Measurements from ENCODE around the gene BCAR1. TPM values are rescaled to one million over a fixed set of nuclear protein-coding genes. Genes with fewer than 3 reads are reported as not detected.

BCAR1 gene
- polyA plus RNA-seq, 1 donor from 2014 or later = 39.1 TPM

- Histone ChIP-seq H3K36me3 (ENCODE audit: insufficient read depth, low read length) (no peaks in the 10 kb centered on the region), H2AFZ (ENCODE audit: low read depth, low read length) (no peak overlapping the region), H3K27me3 (ENCODE audit: insufficient read depth, low read depth, low read length) (no peaks in the 10 kb centered on the region), H4K20me1 (ENCODE audit: insufficient read depth) (no peaks in the 10 kb centered on the region), H3K9ac (ENCODE audit: low read length) (no peak overlapping the region), H3K4me2 (ENCODE audit: low read length) (no peak overlapping the region), H3K27ac (ENCODE audit: low read length) (no peak overlapping the region), H3K9me3 (ENCODE audit: low read length) (no peaks in the 10 kb centered on the region), H3K79me2 (replicated peaks; ENCODE audit: insufficient read depth, low read length) (peaks cover 59% of the 10 kb centered on the region), H3K4me3 (ENCODE audit: low read length) (no peak overlapping the region), H3K9me2 (ENCODE audit: insufficient read depth, low read length) (no peaks in the 10 kb centered on the region), H3F3A (ENCODE audit: insufficient read depth, low read length, poor library complexity, severe bottlenecking) (no peaks in the 10 kb centered on the region)
- no peak for TF ChIP-seq MXI1 (conservative IDR thresholded peaks at IDR 0.05; ENCODE audit: poor library complexity, severe bottlenecking)
- TF ChIP-seq, protein P1, sequence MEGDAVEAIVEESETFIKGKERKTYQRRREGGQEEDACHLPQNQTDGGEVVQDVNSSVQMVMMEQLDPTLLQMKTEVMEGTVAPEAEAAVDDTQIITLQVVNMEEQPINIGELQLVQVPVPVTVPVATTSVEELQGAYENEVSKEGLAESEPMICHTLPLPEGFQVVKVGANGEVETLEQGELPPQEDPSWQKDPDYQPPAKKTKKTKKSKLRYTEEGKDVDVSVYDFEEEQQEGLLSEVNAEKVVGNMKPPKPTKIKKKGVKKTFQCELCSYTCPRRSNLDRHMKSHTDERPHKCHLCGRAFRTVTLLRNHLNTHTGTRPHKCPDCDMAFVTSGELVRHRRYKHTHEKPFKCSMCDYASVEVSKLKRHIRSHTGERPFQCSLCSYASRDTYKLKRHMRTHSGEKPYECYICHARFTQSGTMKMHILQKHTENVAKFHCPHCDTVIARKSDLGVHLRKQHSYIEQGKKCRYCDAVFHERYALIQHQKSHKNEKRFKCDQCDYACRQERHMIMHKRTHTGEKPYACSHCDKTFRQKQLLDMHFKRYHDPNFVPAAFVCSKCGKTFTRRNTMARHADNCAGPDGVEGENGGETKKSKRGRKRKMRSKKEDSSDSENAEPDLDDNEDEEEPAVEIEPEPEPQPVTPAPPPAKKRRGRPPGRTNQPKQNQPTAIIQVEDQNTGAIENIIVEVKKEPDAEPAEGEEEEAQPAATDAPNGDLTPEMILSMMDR (IDR thresholded peaks at IDR 0.05; ENCODE audit: poor library complexity, severe bottlenecking) = no peak
- no peak for TF ChIP-seq EP300 (conservative IDR thresholded peaks at IDR 0.05; ENCODE audit: poor library complexity, severe bottlenecking)
- no peak for TF ChIP-seq RAD21 (conservative IDR thresholded peaks at IDR 0.05)
- no peak for TF ChIP-seq TAF1 (IDR thresholded peaks at IDR 0.05; ENCODE audit: low read depth)
- no peak for TF ChIP-seq REST (IDR thresholded peaks at IDR 0.05; ENCODE audit: borderline replicate concordance)
- TF ChIP-seq SMC3 (conservative IDR thresholded peaks at IDR 0.05; ENCODE audit: poor library complexity) = no peak
- TF ChIP-seq EZH2 (IDR thresholded peaks at IDR 0.05; ENCODE audit: borderline replicate concordance, insufficient read depth, low read length, poor library complexity, severe bottlenecking) = no peak
- TF ChIP-seq POLR2AphosphoS5 (IDR thresholded peaks at IDR 0.05) = no peak
Measured at GRCh38 chr16:75257886-75258806, 6.7 kb upstream of the BCAR1 start.

GRCh38 chr16:75256696-75257343, 5.4 kb upstream of the BCAR1 start:
- H3K9me3 ChIP-seq (ENCODE audit: low read length) = no peaks in the 10 kb centered on the region
- H3K36me3 ChIP-seq (ENCODE audit: insufficient read depth, low read length) = no peaks in the 10 kb centered on the region
- no peak for TF ChIP-seq TAF1 (IDR thresholded peaks at IDR 0.05; ENCODE audit: low read depth)
- no peak for TF ChIP-seq RAD21 (conservative IDR thresholded peaks at IDR 0.05)
- TF ChIP-seq SMC3 (conservative IDR thresholded peaks at IDR 0.05; ENCODE audit: poor library complexity) = no peak
- TF ChIP-seq, protein P1 (IDR thresholded peaks at IDR 0.05; ENCODE audit: poor library complexity, severe bottlenecking) = no peak
- no peak for TF ChIP-seq REST (IDR thresholded peaks at IDR 0.05; ENCODE audit: borderline replicate concordance)
- no peak for TF ChIP-seq EZH2 (IDR thresholded peaks at IDR 0.05; ENCODE audit: borderline replicate concordance, insufficient read depth, low read length, poor library complexity, severe bottlenecking)
- TF ChIP-seq POLR2AphosphoS5 (IDR thresholded peaks at IDR 0.05) = no peak
- no peak for TF ChIP-seq EP300 (conservative IDR thresholded peaks at IDR 0.05; ENCODE audit: poor library complexity, severe bottlenecking)
- H3K4me3 ChIP-seq (ENCODE audit: low read length) = no peak overlapping the region
- H3K9ac ChIP-seq (ENCODE audit: low read length) = no peak overlapping the region
- H2AFZ ChIP-seq (ENCODE audit: low read depth, low read length) = no peak overlapping the region
- H3K27ac ChIP-seq (ENCODE audit: low read length) = no peak overlapping the region
- peaks cover 46% of the 10 kb centered on the region for H3K79me2 ChIP-seq (replicated peaks; ENCODE audit: insufficient read depth, low read length)
- H4K20me1 ChIP-seq (ENCODE audit: insufficient read depth) = no peaks in the 10 kb centered on the region
- no peaks in the 10 kb centered on the region for H3K27me3 ChIP-seq (ENCODE audit: insufficient read depth, low read depth, low read length)
- H3K9me2 ChIP-seq (ENCODE audit: insufficient read depth, low read length) = no peaks in the 10 kb centered on the region
- no peaks in the 10 kb centered on the region for H3F3A ChIP-seq (ENCODE audit: insufficient read depth, low read length, poor library complexity, severe bottlenecking)
- no peak overlapping the region for H3K4me2 ChIP-seq (ENCODE audit: low read length)

All from neural cell (in vitro differentiated cells).